Measurements from ENCODE around the gene KBTBD3.
A peak's percentile ranks its signal among the peaks of the same experiment; 100 is the strongest.

DNA sequence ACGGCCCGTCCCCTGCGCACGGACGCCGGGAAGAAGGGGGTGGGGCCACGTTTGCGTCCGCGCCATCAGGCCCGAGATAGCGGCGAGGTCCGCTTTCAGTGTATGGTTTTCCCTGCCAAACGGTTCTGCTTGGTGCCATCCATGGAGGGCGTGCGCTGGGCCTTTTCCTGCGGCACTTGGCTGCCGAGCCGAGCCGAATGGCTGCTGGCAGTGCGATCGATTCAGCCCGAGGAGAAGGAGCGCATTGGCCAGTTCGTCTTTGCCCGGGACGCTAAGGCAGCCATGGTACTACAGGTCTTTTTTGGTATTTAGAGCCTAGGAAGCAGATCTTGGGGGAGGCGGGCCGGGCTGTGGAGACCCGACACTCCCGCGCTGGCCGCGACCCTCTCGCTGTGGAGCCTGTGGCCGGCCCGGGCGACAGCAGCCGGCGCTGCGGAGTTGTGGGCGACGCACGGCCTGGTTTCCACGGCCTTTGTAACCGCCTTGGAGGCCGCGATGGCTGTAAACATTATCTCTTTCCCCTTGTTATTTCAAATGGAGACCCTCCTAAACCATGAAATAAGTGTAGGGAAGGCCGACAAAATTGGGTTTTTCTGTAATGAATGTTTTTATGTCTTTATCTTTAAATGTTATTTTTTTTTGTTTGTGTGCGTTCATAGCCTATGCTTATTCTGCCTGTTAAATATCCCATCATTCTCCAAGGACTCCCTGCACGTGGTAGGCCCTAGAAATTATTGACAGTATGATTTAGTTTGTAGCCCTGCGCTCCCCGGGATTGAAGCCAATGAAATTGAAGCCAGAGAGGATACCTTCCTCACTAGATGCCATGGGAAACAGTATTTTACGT is 685 bp upstream of the KBTBD3 start, which contains the start of gene AASDHPPT:
- TF ChIP-seq, protein P1, sequence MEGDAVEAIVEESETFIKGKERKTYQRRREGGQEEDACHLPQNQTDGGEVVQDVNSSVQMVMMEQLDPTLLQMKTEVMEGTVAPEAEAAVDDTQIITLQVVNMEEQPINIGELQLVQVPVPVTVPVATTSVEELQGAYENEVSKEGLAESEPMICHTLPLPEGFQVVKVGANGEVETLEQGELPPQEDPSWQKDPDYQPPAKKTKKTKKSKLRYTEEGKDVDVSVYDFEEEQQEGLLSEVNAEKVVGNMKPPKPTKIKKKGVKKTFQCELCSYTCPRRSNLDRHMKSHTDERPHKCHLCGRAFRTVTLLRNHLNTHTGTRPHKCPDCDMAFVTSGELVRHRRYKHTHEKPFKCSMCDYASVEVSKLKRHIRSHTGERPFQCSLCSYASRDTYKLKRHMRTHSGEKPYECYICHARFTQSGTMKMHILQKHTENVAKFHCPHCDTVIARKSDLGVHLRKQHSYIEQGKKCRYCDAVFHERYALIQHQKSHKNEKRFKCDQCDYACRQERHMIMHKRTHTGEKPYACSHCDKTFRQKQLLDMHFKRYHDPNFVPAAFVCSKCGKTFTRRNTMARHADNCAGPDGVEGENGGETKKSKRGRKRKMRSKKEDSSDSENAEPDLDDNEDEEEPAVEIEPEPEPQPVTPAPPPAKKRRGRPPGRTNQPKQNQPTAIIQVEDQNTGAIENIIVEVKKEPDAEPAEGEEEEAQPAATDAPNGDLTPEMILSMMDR (IDR thresholded peaks at IDR 0.05; ENCODE audit: low read depth, low read length, missing input control), result no peak
- TF ChIP-seq FOXA1 (IDR thresholded peaks at IDR 0.05) (no peak), TAF1 (conservative IDR thresholded peaks at IDR 0.05) (no peak), GABPA (IDR thresholded peaks at IDR 0.05 in 1 of 2, conservative IDR thresholded peaks at IDR 0.05 in 1 of 2) (no peak), HNF4G (IDR thresholded peaks at IDR 0.05) (no peak), SP1 (IDR thresholded peaks at IDR 0.05) (peak; percentile 5), EGR1 (IDR thresholded peaks at IDR 0.05; ENCODE audit: low read depth in 2 of 2) (no peak), NR2F2 (IDR thresholded peaks at IDR 0.05) (no peak), JUND (IDR thresholded peaks at IDR 0.05) (no peak), RAD21 (IDR thresholded peaks at IDR 0.05) (no peak)
- TF ChIP-seq, protein P2, sequence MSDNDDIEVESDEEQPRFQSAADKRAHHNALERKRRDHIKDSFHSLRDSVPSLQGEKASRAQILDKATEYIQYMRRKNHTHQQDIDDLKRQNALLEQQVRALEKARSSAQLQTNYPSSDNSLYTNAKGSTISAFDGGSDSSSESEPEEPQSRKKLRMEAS (IDR thresholded peaks at IDR 0.05), result peak; percentile 84
- TF ChIP-seq, protein P3, sequence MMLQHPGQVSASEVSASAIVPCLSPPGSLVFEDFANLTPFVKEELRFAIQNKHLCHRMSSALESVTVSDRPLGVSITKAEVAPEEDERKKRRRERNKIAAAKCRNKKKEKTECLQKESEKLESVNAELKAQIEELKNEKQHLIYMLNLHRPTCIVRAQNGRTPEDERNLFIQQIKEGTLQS (IDR thresholded peaks at IDR 0.05), result no peak
- TF ChIP-seq, protein P4, sequence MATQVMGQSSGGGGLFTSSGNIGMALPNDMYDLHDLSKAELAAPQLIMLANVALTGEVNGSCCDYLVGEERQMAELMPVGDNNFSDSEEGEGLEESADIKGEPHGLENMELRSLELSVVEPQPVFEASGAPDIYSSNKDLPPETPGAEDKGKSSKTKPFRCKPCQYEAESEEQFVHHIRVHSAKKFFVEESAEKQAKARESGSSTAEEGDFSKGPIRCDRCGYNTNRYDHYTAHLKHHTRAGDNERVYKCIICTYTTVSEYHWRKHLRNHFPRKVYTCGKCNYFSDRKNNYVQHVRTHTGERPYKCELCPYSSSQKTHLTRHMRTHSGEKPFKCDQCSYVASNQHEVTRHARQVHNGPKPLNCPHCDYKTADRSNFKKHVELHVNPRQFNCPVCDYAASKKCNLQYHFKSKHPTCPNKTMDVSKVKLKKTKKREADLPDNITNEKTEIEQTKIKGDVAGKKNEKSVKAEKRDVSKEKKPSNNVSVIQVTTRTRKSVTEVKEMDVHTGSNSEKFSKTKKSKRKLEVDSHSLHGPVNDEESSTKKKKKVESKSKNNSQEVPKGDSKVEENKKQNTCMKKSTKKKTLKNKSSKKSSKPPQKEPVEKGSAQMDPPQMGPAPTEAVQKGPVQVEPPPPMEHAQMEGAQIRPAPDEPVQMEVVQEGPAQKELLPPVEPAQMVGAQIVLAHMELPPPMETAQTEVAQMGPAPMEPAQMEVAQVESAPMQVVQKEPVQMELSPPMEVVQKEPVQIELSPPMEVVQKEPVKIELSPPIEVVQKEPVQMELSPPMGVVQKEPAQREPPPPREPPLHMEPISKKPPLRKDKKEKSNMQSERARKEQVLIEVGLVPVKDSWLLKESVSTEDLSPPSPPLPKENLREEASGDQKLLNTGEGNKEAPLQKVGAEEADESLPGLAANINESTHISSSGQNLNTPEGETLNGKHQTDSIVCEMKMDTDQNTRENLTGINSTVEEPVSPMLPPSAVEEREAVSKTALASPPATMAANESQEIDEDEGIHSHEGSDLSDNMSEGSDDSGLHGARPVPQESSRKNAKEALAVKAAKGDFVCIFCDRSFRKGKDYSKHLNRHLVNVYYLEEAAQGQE (IDR thresholded peaks at IDR 0.05), result peak; percentile 6

All from liver (tissue), 3 donors.